PC-3 (cell line): ENCODE results near the gene ADCY3. TPM values are rescaled to one million over a fixed set of nuclear protein-coding genes. Genes with fewer than 3 reads are reported as not detected.
A peak's percentile ranks its signal among the peaks of the same experiment; 100 is the strongest.

ENCODE experiments used
- ATAC-seq: fragments of 200-7000 bp; cut with Tn5 transposase; 2 replicates; pipeline ENCODE4 v1.9.1; 2020; ENCODE audit warnings: mild to moderate bottlenecking, moderate library complexity
- BruUV-seq: library from RNA; stranded (reverse); fragments of 400-500 nt; replicated peaks from 2 replicates; lab custom pipeline; 2021; lab: Mats Ljungman, UMichigan
- CTCF ChIA-PET: fragments of 300-600 bp; sonication (Branson Sonifier 250); formaldehyde crosslinking; loops from one replicate; lab custom pipeline; 2022; ENCODE audit warnings: antibody characterized with exemption; lab: Charles Lee
- POLR2A ChIA-PET: fragments of 300-600 bp; sonication (Branson Sonifier 250); formaldehyde crosslinking; loops from one replicate; lab custom pipeline; 2022; ENCODE audit warnings: antibody characterized with exemption; ENCODE audit not compliant: unreplicated experiment; lab: Charles Lee
- DNase-seq: peaks from one replicate; pipeline ENCODE4 v3.0.0-alpha.2; 2015
- H2AFZ ChIP-seq: fragments of 300-600 bp; sonication (generic); 2 replicates; pipeline ENCODE4 v1.6.0; 2016; ENCODE audit warnings: antibody characterized with exemption, low read length
- H3F3A ChIP-seq: fragments of 300-600 bp; sonication (generic); one replicate; pipeline ENCODE4 v1.6.0; 2017; ENCODE audit warnings: antibody characterized with exemption, low read length, control low read depth, mild to moderate bottlenecking; ENCODE audit not compliant: unreplicated experiment
- H3K27ac ChIP-seq: fragments of 300-600 bp; sonication (generic); 2 replicates; pipeline ENCODE4 v1.5.1; 2016; ENCODE audit warnings: mild to moderate bottlenecking, low read length
- H3K27me3 ChIP-seq: fragments of 300-600 bp; sonication (generic); 2 replicates; pipeline ENCODE4 v1.6.1; 2016; ENCODE audit warnings: low read length, mixed read lengths
- H3K36me3 ChIP-seq: fragments of 300-600 bp; sonication (generic); 2 replicates; pipeline ENCODE4 v1.6.1; 2016; ENCODE audit warnings: low read depth, mixed run types, low read length, mixed read lengths
- H3K4me1 ChIP-seq: fragments of 300-600 bp; sonication (generic); 2 replicates; pipeline ENCODE4 v1.5.1; 2016; ENCODE audit warnings: low read length; ENCODE audit not compliant: insufficient read depth
- H3K4me2 ChIP-seq: fragments of 300-600 bp; sonication (generic); 2 replicates; pipeline ENCODE4 v1.6.0; 2016; ENCODE audit warnings: low read length
- H3K4me3 ChIP-seq: fragments of 300-600 bp; sonication (generic); 2 replicates; pipeline ENCODE4 v1.5.1; 2016; ENCODE audit warnings: mild to moderate bottlenecking, low read length, mixed read lengths
- H3K79me2 ChIP-seq: fragments of 300-600 bp; sonication (generic); 2 replicates; pipeline ENCODE4 v1.6.1; 2017; ENCODE audit warnings: low read length, mixed read lengths
- H3K9ac ChIP-seq: fragments of 300-600 bp; sonication (generic); 2 replicates; pipeline ENCODE4 v1.6.0; 2016; ENCODE audit warnings: mild to moderate bottlenecking, low read length
- H3K9me2 ChIP-seq: fragments of 300-600 bp; sonication (generic); replicated peaks from 2 replicates; pipeline ENCODE4 v1.6.1; 2016; ENCODE audit warnings: mixed run types, low read length, mixed read lengths
- H3K9me3 ChIP-seq: fragments of 300-600 bp; sonication (generic); 2 replicates; pipeline ENCODE4 v1.6.1; 2016; ENCODE audit warnings: low read length, mixed read lengths
- H4K20me1 ChIP-seq: fragments of 300-600 bp; sonication (generic); 2 replicates; pipeline ENCODE4 v1.6.1; 2016; ENCODE audit warnings: low read length, mixed read lengths
- CTCF ChIP-seq: fragments of 300-600 bp; sonication (generic); conservative IDR thresholded peaks from 2 replicates; pipeline ENCODE4 v1.5.1; 2017; ENCODE audit warnings: antibody characterized with exemption, low read depth, mild to moderate bottlenecking, low read length
- EZH2 ChIP-seq: fragments of 300-600 bp; sonication (generic); IDR thresholded peaks from one replicate; pipeline ENCODE4 v1.6.1; 2017; ENCODE audit warnings: antibody characterized with exemption, mild to moderate bottlenecking, low read length; ENCODE audit not compliant: unreplicated experiment
- EZH2phosphoT487 ChIP-seq: fragments of 300-600 bp; sonication (generic); IDR thresholded peaks from 2 replicates; pipeline ENCODE4 v1.6.1; 2018; ENCODE audit warnings: mild to moderate bottlenecking, antibody characterized with exemption, low read length, borderline replicate concordance
- intact Hi-C: fragments of 100-400 bp; cut with micrococcal nuclease; formaldehyde crosslinking; loops from 2 replicates; pipeline ENCODE4 v1.9.0; 2023
- total RNA-seq: library from RNA; depleted of rRNA; stranded (reverse); fragments of >200 nt; gene quantifications from 2 replicates; pipeline ENCODE4 v1.2.3, GENCODE V29; 2014

Gene ADCY3
- total RNA-seq, 1 experiment from 2014 or later: 52.0 TPM

- ChIA-PET POLR2A (interaction anchor here (0.6 kb wide), 3 partner anchors 33 to 391 kb away, joined by 3 to 4 read pairs (median 3); no protein-coding TSS in a partner anchor), CTCF (interaction anchor here (2.7 kb wide), 1 partner anchor 33 kb away, joined by 23 read pairs; no protein-coding TSS in a partner anchor)
- Histone ChIP-seq H3K79me2 (peaks cover 58% of the 10 kb centered on the region), H3K36me3 (peaks cover 24% of the 10 kb centered on the region), H3K4me3 (peak overlapping the region; percentile 76), H3K9ac (peak overlapping the region; percentile 92), H3K9me3 (no peaks in the 10 kb centered on the region), H4K20me1 (no peaks in the 10 kb centered on the region), H2AFZ (peak overlapping the region; percentile 78), H3K9me2 (no peaks in the 10 kb centered on the region), H3K4me2 (peak overlapping the region; percentile 88), H3K27me3 (no peaks in the 10 kb centered on the region), H3K4me1 (peaks cover 23% of the 10 kb centered on the region), H3F3A (no peaks in the 10 kb centered on the region), H3K27ac (peak overlapping the region; percentile 86)
- DNase-seq (peak; percentile 41), ATAC-seq (peak; percentile 9)
- intact Hi-C loops: loop anchor here (1.0 to 5.0 kb wide), 3 partner anchors 12 to 302 kb away; partner anchors contain the start of genes EFR3B and NCOA1
- TSS peak; percentile 66 for BruUV-seq
- TF ChIP-seq EZH2 (no peak), EZH2phosphoT487 (no peak), CTCF (no peak)
Observed at GRCh38 chr2:24793761-24794435, 126.1 kb downstream of the ADCY3 start.

GRCh38 chr2:24792874-24793760 is 126.9 kb downstream of the ADCY3 start, which contains the start of the genes CENPO and PTRHD1:
Gene CENPO (plus strand): TSS chr2:24793425. CDS start chr2:24793920, 495 bp downstream.
Gene PTRHD1 (minus strand): TSS chr2:24793391. CDS start chr2:24793377, 14 bp downstream.
- Histone ChIP-seq H3K27ac (peak within 1 kb of the TSS; percentile 86), H3K9me3 (no peaks in the 10 kb centered on the region), H2AFZ (peak within 1 kb of the TSS; percentile 78), H4K20me1 (no peaks in the 10 kb centered on the region), H3K79me2 (peaks cover 52% of the 10 kb centered on the region), H3K4me1 (peaks cover 23% of the 10 kb centered on the region), H3F3A (no peaks in the 10 kb centered on the region), H3K4me2 (peak within 1 kb of the TSS; percentile 88), H3K4me3 (peak within 1 kb of the TSS; percentile 76), H3K9me2 (no peaks in the 10 kb centered on the region), H3K9ac (peak within 1 kb of the TSS; percentile 92), H3K27me3 (no peaks in the 10 kb centered on the region), H3K36me3 (peaks cover 22% of the 10 kb centered on the region; the same call in 1 of the 2 replicates)
- ATAC-seq (peak; percentile 86), DNase-seq (peak; percentile 96)
- TF ChIP-seq EZH2: no peak
- peak; percentile 72 for TF ChIP-seq CTCF
- BruUV-seq: no TSS peak
- ChIA-PET CTCF (interaction anchor here (0.5 to 2.7 kb wide), 7 partner anchors 17 to 384 kb away, joined by 3 to 23 read pairs (median 5); no protein-coding TSS in a partner anchor), POLR2A (interaction anchor here (0.5 to 0.8 kb wide), 6 partner anchors 13 to 390 kb away, joined by 3 to 4 read pairs (median 4); no protein-coding TSS in a partner anchor)
- intact Hi-C loops: loop anchor here (1.0 to 5.0 kb wide), 6 partner anchors 13 to 383 kb away; partner anchors contain the start of genes EFR3B and NCOA1
